ENCODE results near the gene ZNF160.

Gene ZNF160

GRCh38 chr19:53055117-53055516, 48.1 kb downstream of the ZNF160 start:
- Histone ChIP-seq H3K9me3 (replicated peaks; ENCODE audit: insufficient read depth, low read length) (no peaks in the 10 kb centered on the region), H3K79me2 (ENCODE audit: low read length) (no peaks in the 10 kb centered on the region), H2AFZ (ENCODE audit: low read length) (no peak overlapping the region), H4K20me1 (ENCODE audit: insufficient read depth, low read length) (no peaks in the 10 kb centered on the region), H3K9ac (ENCODE audit: low read length) (no peak overlapping the region), H3K27ac (ENCODE audit: low read length) (no peak overlapping the region), H3K4me1 (ENCODE audit: low read length) (no peaks in the 10 kb centered on the region), H3K9me2 (replicated peaks; ENCODE audit: insufficient read depth, low read length) (no peaks in the 10 kb centered on the region), H3K4me3 (ENCODE audit: low read length) (no peak overlapping the region), H3K36me3 (replicated peaks; ENCODE audit: insufficient read depth, low read length) (no peaks in the 10 kb centered on the region), H3K4me2 (ENCODE audit: low read depth, low read length) (no peak overlapping the region), H3F3A (ENCODE audit: insufficient read depth, low read length) (no peaks in the 10 kb centered on the region), H3K27me3 (replicated peaks; ENCODE audit: insufficient read depth, low read length) (no peaks in the 10 kb centered on the region)
- no peak for TF ChIP-seq EZH2phosphoT487 (IDR thresholded peaks at IDR 0.05; ENCODE audit: low read length)
- TF ChIP-seq EZH2 (optimal IDR thresholded peaks at IDR 0.05; ENCODE audit: low read depth, low read length), result no peak
- TF ChIP-seq CTCF (IDR thresholded peaks at IDR 0.05; ENCODE audit: low read length), result no peak
- no peak for DNase-seq

- Histone ChIP-seq H3F3A (ENCODE audit: insufficient read depth, low read length) (no peaks in the 10 kb centered on the region), H4K20me1 (ENCODE audit: insufficient read depth, low read length) (no peaks in the 10 kb centered on the region), H3K9me2 (replicated peaks; ENCODE audit: insufficient read depth, low read length) (no peaks in the 10 kb centered on the region), H3K4me3 (ENCODE audit: low read length) (no peak overlapping the region), H3K27me3 (replicated peaks; ENCODE audit: insufficient read depth, low read length) (no peaks in the 10 kb centered on the region), H3K36me3 (replicated peaks; ENCODE audit: insufficient read depth, low read length) (no peaks in the 10 kb centered on the region), H3K4me2 (ENCODE audit: low read depth, low read length) (no peak overlapping the region), H3K9ac (ENCODE audit: low read length) (no peak overlapping the region), H3K79me2 (ENCODE audit: low read length) (no peaks in the 10 kb centered on the region), H3K27ac (ENCODE audit: low read length) (no peak overlapping the region), H2AFZ (ENCODE audit: low read length) (no peak overlapping the region), H3K9me3 (replicated peaks; ENCODE audit: insufficient read depth, low read length) (no peaks in the 10 kb centered on the region), H3K4me1 (ENCODE audit: low read length) (no peaks in the 10 kb centered on the region)
- TF ChIP-seq EZH2phosphoT487 (IDR thresholded peaks at IDR 0.05; ENCODE audit: low read length) (no peak), EZH2 (optimal IDR thresholded peaks at IDR 0.05; ENCODE audit: low read depth, low read length) (no peak)
- DNase-seq, result no peak
These were observed 55.8 kb downstream of the ZNF160 start for GRCh38 chr19:53047379-53047778.

- H3K27me3 ChIP-seq (replicated peaks; ENCODE audit: insufficient read depth, low read length), result no peaks in the 10 kb centered on the region
- H3K9me2 ChIP-seq (replicated peaks; ENCODE audit: insufficient read depth, low read length), result no peaks in the 10 kb centered on the region
- no peak overlapping the region for H2AFZ ChIP-seq (ENCODE audit: low read length)
- no peak overlapping the region for H3K27ac ChIP-seq (ENCODE audit: low read length)
- H3K4me3 ChIP-seq (ENCODE audit: low read length), result no peak overlapping the region
- H3K36me3 ChIP-seq (replicated peaks; ENCODE audit: insufficient read depth, low read length), result no peaks in the 10 kb centered on the region
- no peaks in the 10 kb centered on the region for H3K79me2 ChIP-seq (ENCODE audit: low read length)
- H3K4me2 ChIP-seq (ENCODE audit: low read depth, low read length), result no peak overlapping the region
- DNase-seq, result no peak
- no peaks in the 10 kb centered on the region for H3K4me1 ChIP-seq (ENCODE audit: low read length)
- H3K9ac ChIP-seq (ENCODE audit: low read length), result no peak overlapping the region
- no peaks in the 10 kb centered on the region for H4K20me1 ChIP-seq (ENCODE audit: insufficient read depth, low read length)
- H3F3A ChIP-seq (ENCODE audit: insufficient read depth, low read length), result no peaks in the 10 kb centered on the region
- TF ChIP-seq EZH2phosphoT487 (IDR thresholded peaks at IDR 0.05; ENCODE audit: low read length), result no peak
- TF ChIP-seq CTCF (IDR thresholded peaks at IDR 0.05; ENCODE audit: low read length), result no peak
- no peak for TF ChIP-seq EZH2 (optimal IDR thresholded peaks at IDR 0.05; ENCODE audit: low read depth, low read length)
- H3K9me3 ChIP-seq (replicated peaks; ENCODE audit: insufficient read depth, low read length), result no peaks in the 10 kb centered on the region
These were observed 57.7 kb downstream of the ZNF160 start for GRCh38 chr19:53045536-53045935.

- Histone ChIP-seq H3K9me2 (replicated peaks; ENCODE audit: insufficient read depth, low read length) (no peaks in the 10 kb centered on the region), H2AFZ (ENCODE audit: low read length) (no peak overlapping the region), H3F3A (ENCODE audit: insufficient read depth, low read length) (no peaks in the 10 kb centered on the region), H3K27me3 (replicated peaks; ENCODE audit: insufficient read depth, low read length) (no peaks in the 10 kb centered on the region), H3K4me3 (ENCODE audit: low read length) (no peak overlapping the region), H3K4me1 (ENCODE audit: low read length) (no peaks in the 10 kb centered on the region), H3K79me2 (ENCODE audit: low read length) (no peaks in the 10 kb centered on the region), H3K9ac (ENCODE audit: low read length) (no peak overlapping the region), H3K4me2 (ENCODE audit: low read depth, low read length) (no peak overlapping the region), H3K36me3 (replicated peaks; ENCODE audit: insufficient read depth, low read length) (no peaks in the 10 kb centered on the region), H4K20me1 (ENCODE audit: insufficient read depth, low read length) (no peaks in the 10 kb centered on the region), H3K9me3 (replicated peaks; ENCODE audit: insufficient read depth, low read length) (no peaks in the 10 kb centered on the region), H3K27ac (ENCODE audit: low read length) (no peak overlapping the region)
- no peak for TF ChIP-seq EZH2 (optimal IDR thresholded peaks at IDR 0.05; ENCODE audit: low read depth, low read length)
- no peak for TF ChIP-seq CTCF (IDR thresholded peaks at IDR 0.05; ENCODE audit: low read length)
- no peak for TF ChIP-seq EZH2phosphoT487 (IDR thresholded peaks at IDR 0.05; ENCODE audit: low read length)
- DNase-seq, result no peak
These were observed 61.9 kb downstream of the ZNF160 start for GRCh38 chr19:53041366-53041765.
